ENCODE data around the gene NUAK1.
"Not testable (repeated sequence)": the region's sequence is repeated elsewhere in the genome, so short reads cannot be mapped to it uniquely, and the experiment has no call there.

The NUAK1 gene

DNA sequence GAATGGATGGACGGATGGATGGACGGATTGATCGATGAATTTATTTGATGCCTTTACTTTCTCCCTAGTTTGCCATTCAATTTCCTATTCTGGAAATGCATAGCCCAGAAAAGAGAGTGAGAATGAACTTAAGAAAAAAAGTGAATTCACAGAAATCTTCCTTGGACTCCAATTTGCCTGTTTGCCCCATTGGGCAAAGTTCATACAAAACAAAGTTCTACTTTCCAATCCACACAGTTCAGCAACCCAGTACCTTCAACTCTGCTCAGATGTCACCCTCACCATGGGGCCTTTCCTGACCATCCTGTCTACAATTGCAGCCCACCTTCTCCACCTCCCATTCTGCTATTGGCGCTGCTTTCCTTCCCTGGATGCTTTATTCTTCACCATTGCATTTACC, 8.2 kb upstream of the NUAK1 start:
- DNase-seq (ENCODE audit: low spot score) = no peak

DNA sequence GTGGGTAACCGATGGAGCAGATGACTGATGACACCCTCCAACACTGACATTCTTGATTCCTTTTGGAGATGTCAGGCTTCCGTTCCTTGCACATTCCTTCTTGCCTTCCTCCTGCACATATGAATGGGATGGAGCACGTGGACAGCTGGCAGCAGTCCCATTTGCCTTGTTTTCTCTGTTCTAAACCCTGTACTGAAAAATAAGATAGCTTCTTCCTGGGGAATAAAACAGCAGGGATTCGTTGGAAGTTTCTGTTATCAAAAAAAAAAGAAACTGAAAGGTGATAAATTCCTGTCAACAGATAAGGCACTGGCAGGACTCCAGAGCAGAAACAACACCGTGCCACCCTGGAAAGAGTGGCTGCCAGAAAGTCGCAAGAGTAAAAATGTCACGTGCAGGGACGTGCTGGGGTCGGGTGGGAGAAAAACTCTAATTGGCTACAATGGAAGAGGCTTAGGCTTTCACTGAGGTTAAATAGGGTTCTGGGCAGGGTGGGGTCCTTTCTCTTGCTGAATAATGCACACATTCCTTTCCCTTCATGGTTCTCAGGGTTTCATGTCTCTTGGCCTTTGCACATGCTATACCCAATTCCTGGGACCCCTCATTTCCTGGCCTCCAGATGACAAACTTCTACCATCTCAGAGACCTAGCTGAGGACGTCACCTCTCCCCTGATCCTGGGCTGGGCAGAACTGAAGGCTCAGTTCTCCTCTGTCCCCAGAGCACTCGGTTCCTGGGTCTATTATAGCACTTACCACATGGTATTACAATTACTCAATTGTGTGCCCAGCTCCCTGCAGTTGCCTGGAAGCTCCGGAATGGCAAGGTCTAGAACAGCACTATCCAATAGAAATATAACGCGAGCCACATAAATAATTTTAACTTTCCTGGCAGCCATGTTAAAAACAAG, 7.0 kb upstream of the NUAK1 start:
- peak; percentile 60 for DNase-seq (ENCODE audit: low spot score)

- no peak for DNase-seq (ENCODE audit: low spot score)
Observed at GRCh38 chr12:106144847-106145246, 6.1 kb upstream of the NUAK1 start.

GRCh38 chr12:106142591-106143261, 4.0 kb upstream of the NUAK1 start:
- DNase-seq (ENCODE audit: low spot score) = no peak

DNA sequence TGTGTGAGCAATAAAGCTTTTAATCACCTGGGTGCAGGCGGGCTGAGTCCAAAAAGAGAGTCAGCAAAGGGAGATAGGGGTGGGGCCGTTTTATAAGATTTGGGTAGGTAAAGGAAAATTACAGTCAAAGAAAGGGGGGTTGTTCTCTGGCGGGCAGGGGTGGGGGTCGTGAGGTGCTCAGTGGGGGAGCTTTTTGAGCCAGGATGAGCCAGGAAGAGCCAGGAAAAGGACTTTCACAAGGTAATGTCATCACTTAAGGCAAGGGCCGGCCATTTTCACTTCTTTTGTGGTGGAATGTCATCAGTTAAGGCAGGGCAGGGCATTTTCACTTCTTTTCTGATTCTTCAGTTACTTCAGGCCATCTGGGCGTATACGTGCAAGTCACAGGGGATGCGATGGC, 3.2 kb upstream of the NUAK1 start:
- DNase-seq (ENCODE audit: low spot score) = not testable (repeated sequence)

GRCh38 chr12:106141452-106141851, 2.7 kb upstream of the NUAK1 start:
- no peak for DNase-seq (ENCODE audit: low spot score)

DNA sequence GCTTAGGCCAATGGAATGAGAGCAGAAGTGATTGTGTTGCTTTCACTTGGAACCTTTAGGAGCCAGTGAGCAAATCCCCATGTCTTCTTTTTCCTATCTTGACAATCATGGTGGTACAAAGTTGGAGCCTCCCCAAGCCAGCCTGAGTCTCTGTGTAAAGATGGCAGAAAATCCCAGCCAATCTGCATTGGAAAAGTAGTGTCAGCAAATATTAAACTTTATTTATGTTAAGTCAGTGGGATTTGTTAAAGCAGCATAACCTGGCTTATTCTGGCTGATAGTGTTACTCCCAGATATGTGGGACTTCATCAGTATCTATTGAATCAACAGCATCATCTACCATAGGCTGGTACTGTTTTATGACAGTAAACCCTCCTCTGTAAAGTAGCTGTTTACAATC, 2.2 kb upstream of the NUAK1 start:
- no peak for DNase-seq (ENCODE audit: low spot score)

DNA sequence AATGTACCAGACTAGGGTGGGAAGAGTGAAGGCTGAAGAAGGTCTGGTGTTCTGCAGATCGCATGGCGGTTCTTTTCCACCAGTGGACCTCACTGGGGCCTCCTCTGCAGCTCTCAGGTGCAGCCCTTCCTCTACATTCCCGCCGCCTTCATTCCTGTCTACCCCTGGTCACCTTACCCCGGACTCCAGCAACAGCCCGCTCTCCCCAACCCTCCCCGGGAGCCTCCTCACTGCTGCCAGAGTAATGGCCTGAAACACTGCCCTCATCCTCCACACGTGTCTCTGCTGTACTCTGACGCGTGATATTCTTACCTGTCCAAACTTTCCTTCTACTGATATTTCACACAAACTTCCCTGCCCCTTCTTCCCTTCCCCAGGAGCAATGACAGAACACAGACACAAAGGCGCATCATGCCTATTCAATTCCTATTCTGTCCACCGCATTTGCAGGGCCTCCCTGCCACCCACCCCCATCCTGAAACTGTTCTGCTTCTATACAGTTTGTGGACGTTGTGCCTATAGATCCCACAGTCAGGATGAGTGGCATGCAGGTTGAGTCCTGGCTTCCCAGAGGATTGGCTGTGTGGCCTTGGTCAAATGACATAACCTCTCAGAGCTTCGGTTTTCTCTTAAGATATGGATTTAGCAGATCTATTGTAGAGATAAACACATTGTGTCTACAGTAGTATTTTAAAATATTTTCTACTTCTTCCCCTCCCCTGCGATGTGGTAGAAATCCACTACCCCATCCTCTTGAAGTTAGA, 1.7 kb upstream of the NUAK1 start:
- DNase-seq (ENCODE audit: low spot score) = no peak

GRCh38 chr12:106139422-106140171, 843 bp upstream of the NUAK1 start:
- no peak for DNase-seq (ENCODE audit: low spot score)

DNA sequence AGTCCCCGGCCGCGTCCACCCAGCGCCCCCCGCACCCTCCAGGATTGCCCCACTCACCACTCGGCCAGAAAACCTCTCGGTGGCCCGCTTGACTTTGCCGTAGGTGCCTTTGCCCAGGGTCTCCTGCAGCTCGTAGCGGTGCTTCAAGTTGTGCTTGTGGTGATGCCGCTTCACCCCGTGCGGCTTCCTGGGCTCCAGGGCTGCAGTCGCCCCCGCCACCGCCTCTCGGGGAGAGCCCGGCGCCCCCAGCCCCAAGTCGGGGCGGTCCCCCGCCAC, 459 bp downstream of the NUAK1 start:
- no peak for DNase-seq (ENCODE audit: low spot score)

DNA sequence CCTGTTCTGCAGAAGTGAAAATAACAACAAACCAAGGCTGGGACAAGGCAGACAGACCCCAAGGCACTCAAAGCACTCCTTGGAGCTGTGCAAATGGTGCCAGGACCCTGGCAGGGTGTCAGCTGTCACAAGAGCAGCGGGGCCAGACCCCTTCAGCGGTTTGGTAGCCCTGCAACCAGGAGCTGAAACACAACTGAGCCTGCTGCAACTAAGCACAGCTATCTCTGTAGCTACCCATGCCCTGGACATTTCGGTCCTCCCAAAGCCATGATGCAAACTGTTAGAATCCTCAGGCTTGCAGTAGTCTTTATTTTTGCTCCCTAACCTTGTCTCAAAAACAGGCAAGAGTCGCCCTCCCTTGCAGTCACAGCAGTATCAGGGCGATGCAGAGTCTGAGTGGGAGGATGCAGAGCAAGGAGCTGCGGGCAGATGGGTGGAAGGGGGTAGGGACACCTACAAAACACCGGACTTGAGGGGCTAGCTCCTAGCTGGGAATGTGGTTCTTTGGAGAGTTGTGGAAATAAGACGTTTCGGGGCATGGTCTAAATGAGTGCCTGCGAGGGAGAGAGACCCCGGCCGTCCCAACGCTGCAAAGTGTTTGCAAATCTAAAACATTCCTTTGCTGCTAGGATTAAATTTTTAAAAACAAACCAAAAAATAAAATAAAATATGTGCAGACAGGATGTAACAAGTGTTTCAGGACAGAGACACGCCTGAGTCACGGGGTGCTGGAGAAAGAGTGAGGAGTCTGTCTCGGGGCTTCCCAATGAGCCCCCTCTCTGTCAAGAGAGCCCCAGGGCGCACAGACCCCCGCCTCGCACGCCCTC, 1.0 kb downstream of the NUAK1 start:
- no peak for DNase-seq (ENCODE audit: low spot score)

- peak; percentile 47 for DNase-seq (ENCODE audit: low spot score)
Observed at GRCh38 chr12:106136263-106136662, 2.5 kb downstream of the NUAK1 start.

GRCh38 chr12:106135781-106136180, 3.0 kb downstream of the NUAK1 start:
- DNase-seq (ENCODE audit: low spot score) = no peak

- DNase-seq (ENCODE audit: low spot score) = no peak
Observed at GRCh38 chr12:106135075-106135474, 3.7 kb downstream of the NUAK1 start.

- no peak for DNase-seq (ENCODE audit: low spot score)
Observed at GRCh38 chr12:106134294-106134949, 4.3 kb downstream of the NUAK1 start.

- no peak for DNase-seq (ENCODE audit: low spot score)
Observed at GRCh38 chr12:106133136-106134087, 5.3 kb downstream of the NUAK1 start.

GRCh38 chr12:106132175-106133135, 6.3 kb downstream of the NUAK1 start:
- DNase-seq (ENCODE audit: low spot score) = no peak

DNA sequence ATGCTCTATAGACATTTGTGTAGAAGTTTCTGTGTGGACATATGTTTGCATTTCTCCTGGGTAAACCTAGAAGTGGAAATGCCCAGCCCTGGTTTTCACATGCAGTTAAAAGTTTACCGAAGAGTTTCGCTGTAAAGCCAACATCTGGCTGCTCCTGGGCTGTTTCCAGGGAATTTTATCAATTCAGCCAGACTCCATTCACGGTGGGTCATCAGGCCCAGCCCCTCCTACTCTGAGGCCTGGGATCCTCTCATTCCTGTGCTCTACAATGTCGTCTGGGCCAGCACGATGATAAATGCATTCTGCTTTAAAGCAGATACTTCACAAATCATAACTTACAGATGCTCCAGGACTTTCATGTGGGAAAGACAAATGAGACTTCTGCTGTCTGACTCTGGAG, 7.1 kb downstream of the NUAK1 start:
- DNase-seq (ENCODE audit: low spot score) = no peak

Measured in COLO829 (cell line).